ENCODE measurements around the gene PTPRA.

GRCh38 chr20:2973574-2973973 lies 100.3 kb downstream of the PTPRA start:
- TF ChIP-seq CCAR2 (optimal IDR thresholded peaks at IDR 0.05; ENCODE audit: low read depth, low read length), result no peak
- no peak for TF ChIP-seq CHCHD3 (CRISPR knock-in tag; IDR thresholded peaks at IDR 0.05)
- TF ChIP-seq POLR2AphosphoS5 (IDR thresholded peaks at IDR 0.05; ENCODE audit: low read depth, low read length), result no peak
- no peak for TF ChIP-seq MTERF4 (CRISPR knock-in tag; IDR thresholded peaks at IDR 0.05)
- TF ChIP-seq POLR2A (IDR thresholded peaks at IDR 0.05; ENCODE audit: insufficient read depth in 1 of 2, low read depth in 2 of 2, low read length in 2 of 2), result no peak
- TF ChIP-seq ZNF44 (CRISPR knock-in tag; IDR thresholded peaks at IDR 0.05), result no peak
- no peak for TF ChIP-seq CTCF (CRISPR knock-in tag; IDR thresholded peaks at IDR 0.05)
- TF ChIP-seq ZSCAN12 (CRISPR knock-in tag; IDR thresholded peaks at IDR 0.05), result no peak
- TF ChIP-seq TARDBP (CRISPR knock-in tag; IDR thresholded peaks at IDR 0.05), result no peak
- TF ChIP-seq IRF1 (CRISPR knock-in tag; IDR thresholded peaks at IDR 0.05; ENCODE audit: low read depth), result no peak
- no peak for TF ChIP-seq ZNF124 (CRISPR knock-in tag; IDR thresholded peaks at IDR 0.05)
- no peak for TF ChIP-seq ATF2 (CRISPR knock-in tag; IDR thresholded peaks at IDR 0.05)
